A673 (cell line): ENCODE results near the gene ZMYND8. TPM values are rescaled to one million over a fixed set of nuclear protein-coding genes. Genes with fewer than 3 reads are reported as not detected.

Experiments used
- BruUV-seq: library from RNA; stranded (reverse); fragments of 400-500 nt; replicated peaks from 2 replicates; lab custom pipeline; 2021; lab: Mats Ljungman, UMichigan
- CTCF ChIA-PET: fragments of 300-600 bp; sonication (Branson Sonifier 250); formaldehyde crosslinking; loops from one replicate; lab custom pipeline; 2022; ENCODE audit warnings: antibody characterized with exemption; lab: Charles Lee
- POLR2A ChIA-PET: fragments of 300-600 bp; sonication (Branson Sonifier 250); formaldehyde crosslinking; loops from one replicate; lab custom pipeline; 2022; ENCODE audit warnings: antibody characterized with exemption; ENCODE audit not compliant: low non-redundant PET; lab: Charles Lee
- DNase-seq: peaks from one replicate; pipeline ENCODE4 v3.0.0-alpha.2; 2015; ENCODE audit warnings: low spot score
- H3K27ac ChIP-seq: fragments of 200-600 bp; sonication (generic); 2 replicates; pipeline ENCODE4 v1.5.1; 2016; ENCODE audit warnings: mixed run types, low read depth, mild to moderate bottlenecking, mixed read lengths, antibody characterized with exemption, low read length; ENCODE audit not compliant: poor library complexity, severe bottlenecking
- H3K27me3 ChIP-seq: fragments of 200-600 bp; sonication (generic); replicated peaks from 2 replicates; pipeline ENCODE4 v1.6.1; 2017; ENCODE audit warnings: mixed run types, low read depth, mild to moderate bottlenecking, mixed read lengths, antibody characterized with exemption, low read length; ENCODE audit not compliant: insufficient read depth, poor library complexity
- H3K36me3 ChIP-seq: fragments of 200-600 bp; sonication (generic); 2 replicates; pipeline ENCODE4 v1.6.1; 2016; ENCODE audit warnings: mixed run types, mild to moderate bottlenecking, mixed read lengths, antibody characterized with exemption, low read length; ENCODE audit not compliant: insufficient read depth, poor library complexity, severe bottlenecking
- H3K4me1 ChIP-seq: fragments of 200-600 bp; sonication (generic); 2 replicates; pipeline ENCODE4 v1.6.1; 2017; ENCODE audit warnings: mixed run types, mild to moderate bottlenecking, mixed read lengths, antibody characterized with exemption, low read length; ENCODE audit not compliant: insufficient read depth, poor library complexity, severe bottlenecking
- H3K4me3 ChIP-seq: fragments of 200-600 bp; sonication (generic); 2 replicates; pipeline ENCODE4 v1.5.1; 2016; ENCODE audit warnings: low read depth, mixed run types, mild to moderate bottlenecking, mixed read lengths, low read length; ENCODE audit not compliant: poor library complexity, severe bottlenecking
- H3K9me3 ChIP-seq: fragments of 200-600 bp; sonication (generic); 2 replicates; pipeline ENCODE4 v1.6.1; 2016; ENCODE audit warnings: mixed run types, low read depth, mild to moderate bottlenecking, mixed read lengths, antibody characterized with exemption, low read length; ENCODE audit not compliant: poor library complexity, severe bottlenecking
- CTCF ChIP-seq: fragments of 300-800, 200-600 bp; sonication (generic); conservative IDR thresholded peaks from 2 replicates; pipeline ENCODE4 v1.5.1; 2017; ENCODE audit warnings: low read depth, mild to moderate bottlenecking, antibody characterized with exemption, low read length, moderate library complexity, mixed read lengths
- EZH2 ChIP-seq: fragments of 200-600 bp; sonication (generic); IDR thresholded peaks from 2 replicates; pipeline ENCODE4 v1.6.1; 2017; ENCODE audit warnings: borderline replicate concordance, low read depth, mild to moderate bottlenecking, mixed read lengths, antibody characterized with exemption, low read length; ENCODE audit not compliant: poor library complexity, severe bottlenecking
- intact Hi-C: fragments of 100-400 bp; cut with micrococcal nuclease; formaldehyde crosslinking; loops from one replicate; pipeline ENCODE4 v1.10.0; 2022; ENCODE audit not compliant: unreplicated experiment
- total RNA-seq: library from RNA; stranded (reverse); gene quantifications from 2 replicates; pipeline ENCODE4 v1.2.3, GENCODE V29; 2021

ZMYND8 gene
- total RNA-seq, 1 experiment from 2014 or later = 31.3 TPM

GRCh38 chr20:47257771-47258170 lies 98.7 kb downstream of the ZMYND8 start:
- no TSS peak for BruUV-seq
- CTCF ChIA-PET = no interaction called here
- POLR2A ChIA-PET = no interaction called here
- intact Hi-C loops = no loop called here
- peaks cover 13% of the 10 kb centered on the region for H3K4me1 ChIP-seq
- no peak for DNase-seq
- peak overlapping the region; percentile 24 for H3K27ac ChIP-seq
- no peaks in the 10 kb centered on the region for H3K27me3 ChIP-seq
- H3K9me3 ChIP-seq = no peaks in the 10 kb centered on the region
- TF ChIP-seq EZH2 (no peak), CTCF (no peak)
- H3K4me3 ChIP-seq = no peak overlapping the region
- peaks cover 17% of the 10 kb centered on the region for H3K36me3 ChIP-seq

- BruUV-seq = no TSS peak
- TF ChIP-seq EZH2 (no peak), CTCF (no peak)
- H3K36me3 ChIP-seq = peaks cover 17% of the 10 kb centered on the region
- H3K27me3 ChIP-seq = no peaks in the 10 kb centered on the region
- intact Hi-C loops = no loop called here
- CTCF ChIA-PET = no interaction called here
- POLR2A ChIA-PET = no interaction called here
- H3K4me1 ChIP-seq = peaks cover 13% of the 10 kb centered on the region
- no peak overlapping the region for H3K4me3 ChIP-seq
- no peak for DNase-seq
- H3K9me3 ChIP-seq = no peaks in the 10 kb centered on the region
- no peak overlapping the region for H3K27ac ChIP-seq
Observed at GRCh38 chr20:47257256-47257655, 99.2 kb downstream of the ZMYND8 start.

- H3K9me3 ChIP-seq = no peaks in the 10 kb centered on the region
- H3K27ac ChIP-seq = peak overlapping the region; percentile 39
- no peak overlapping the region for H3K4me3 ChIP-seq
- TF ChIP-seq CTCF (no peak), EZH2 (no peak)
- peaks cover 13% of the 10 kb centered on the region for H3K4me1 ChIP-seq
- H3K36me3 ChIP-seq = peaks cover 11% of the 10 kb centered on the region
- DNase-seq = peak; percentile 36
- ChIA-PET POLR2A (no interaction called here), CTCF (no interaction called here)
- intact Hi-C loops = no loop called here
- no peaks in the 10 kb centered on the region for H3K27me3 ChIP-seq
- no TSS peak for BruUV-seq
Observed at GRCh38 chr20:47256668-47257236, 99.7 kb downstream of the ZMYND8 start.
